Activated T-cell treated with anti-CD3 and anti-CD28 coated beads, Interleukin-2, amount 50 U/mL, for 1 hour (primary cell): ENCODE results near the gene FBXW11.

Experiments used
- DNase-seq: peaks from one replicate; pipeline ENCODE4 v3.0.0-alpha.2; 2020

FBXW11 gene

GRCh38 chr5:172010278-172010677, 3.8 kb upstream of the FBXW11 start:
- no peak for DNase-seq

GRCh38 chr5:172009536-172010270, 3.3 kb upstream of the FBXW11 start:
- no peak for DNase-seq

DNA sequence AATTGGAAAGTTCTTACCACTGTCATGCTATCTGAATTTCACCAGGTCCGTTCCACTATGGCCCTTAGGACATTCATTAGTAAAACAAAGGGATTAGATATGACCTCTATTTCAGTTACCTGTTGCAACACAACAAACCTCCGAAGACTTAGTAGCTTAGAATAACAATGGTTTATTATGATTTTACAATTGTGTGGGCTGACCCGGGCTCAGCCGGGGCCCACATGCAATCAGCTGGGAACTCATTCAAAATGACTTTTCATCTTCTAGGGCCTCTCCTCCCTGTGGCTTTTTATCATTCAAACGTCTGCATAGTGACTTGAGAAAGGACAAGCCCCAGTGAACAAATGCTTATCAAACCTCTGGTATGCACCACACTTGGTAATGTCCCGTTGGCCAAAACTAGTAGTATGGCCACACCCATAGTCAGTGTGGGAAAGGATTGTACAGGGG, 2.3 kb upstream of the FBXW11 start:
- DNase-seq: no peak

DNA sequence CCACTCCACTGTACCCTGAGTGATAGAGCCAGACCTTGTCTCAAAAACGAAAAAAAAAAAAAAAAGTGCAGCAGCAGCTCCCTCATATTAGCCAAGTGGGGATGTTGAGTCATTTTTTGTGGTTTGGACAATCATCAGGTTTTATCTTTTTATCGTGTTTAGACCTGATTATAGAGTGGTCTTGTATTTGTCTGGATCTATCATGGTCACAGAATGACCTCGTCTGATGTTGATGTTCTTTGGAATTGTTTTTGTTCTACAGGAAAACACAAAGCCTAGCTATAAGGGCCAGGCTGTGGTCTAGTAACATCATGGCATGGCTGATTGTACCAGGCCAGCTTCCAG, 1.6 kb upstream of the FBXW11 start:
- no peak for DNase-seq

- no peak for DNase-seq
These were observed 1.0 kb upstream of the FBXW11 start for GRCh38 chr5:172007175-172008110.

- DNase-seq: no peak
These were observed 624 bp downstream of the FBXW11 start for GRCh38 chr5:172005708-172006320.

GRCh38 chr5:172004824-172005237, 1.6 kb downstream of the FBXW11 start:
- no peak for DNase-seq

- no peak for DNase-seq
These were observed 2.7 kb downstream of the FBXW11 start for GRCh38 chr5:172003746-172004145.

- no peak for DNase-seq
These were observed 3.5 kb downstream of the FBXW11 start for GRCh38 chr5:172002840-172003512.

- no peak for DNase-seq
These were observed 4.1 kb downstream of the FBXW11 start for GRCh38 chr5:172002310-172002709.

- DNase-seq: no peak
These were observed 6.6 kb downstream of the FBXW11 start for GRCh38 chr5:171999877-172000276.

DNA sequence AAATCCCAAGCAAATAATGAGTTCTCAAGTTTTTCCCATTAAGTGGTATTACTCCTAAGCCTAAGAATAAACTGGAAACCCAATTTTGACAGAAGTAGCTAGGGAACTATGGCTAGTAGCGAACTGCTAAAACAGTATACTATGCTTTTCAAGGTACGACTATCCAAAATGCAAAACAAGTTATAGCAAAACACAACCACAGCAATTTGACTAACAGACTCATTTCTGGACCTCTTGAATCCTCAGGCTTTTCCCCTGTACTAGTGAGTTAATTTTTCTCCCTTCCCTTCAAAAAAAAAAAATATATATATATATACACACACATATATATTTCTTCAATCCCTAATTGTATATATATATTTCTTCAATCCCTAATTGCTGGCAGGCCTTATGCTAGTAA, 7.3 kb downstream of the FBXW11 start:
- no peak for DNase-seq

DNA sequence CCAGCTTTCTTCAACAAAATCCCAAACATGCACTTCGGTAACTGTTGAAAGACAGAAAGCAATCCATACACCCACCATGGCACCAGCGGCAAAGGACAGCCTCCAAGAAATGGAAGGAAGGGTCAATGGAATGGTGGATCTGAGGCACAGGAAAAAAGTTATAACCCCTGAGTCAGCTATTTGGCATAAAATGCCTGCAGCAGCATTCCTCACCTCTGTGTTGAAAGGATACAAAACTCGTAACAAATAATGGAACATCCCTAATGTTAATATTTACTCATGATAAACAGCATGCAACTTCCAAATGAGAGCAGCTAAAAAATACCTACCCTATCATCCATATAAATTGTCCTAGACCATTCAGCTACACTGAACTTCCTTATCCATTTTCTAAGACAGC, 9.4 kb downstream of the FBXW11 start:
- no peak for DNase-seq

- DNase-seq: no peak
These were observed 13.6 kb downstream of the FBXW11 start for GRCh38 chr5:171992813-171993212.

DNA sequence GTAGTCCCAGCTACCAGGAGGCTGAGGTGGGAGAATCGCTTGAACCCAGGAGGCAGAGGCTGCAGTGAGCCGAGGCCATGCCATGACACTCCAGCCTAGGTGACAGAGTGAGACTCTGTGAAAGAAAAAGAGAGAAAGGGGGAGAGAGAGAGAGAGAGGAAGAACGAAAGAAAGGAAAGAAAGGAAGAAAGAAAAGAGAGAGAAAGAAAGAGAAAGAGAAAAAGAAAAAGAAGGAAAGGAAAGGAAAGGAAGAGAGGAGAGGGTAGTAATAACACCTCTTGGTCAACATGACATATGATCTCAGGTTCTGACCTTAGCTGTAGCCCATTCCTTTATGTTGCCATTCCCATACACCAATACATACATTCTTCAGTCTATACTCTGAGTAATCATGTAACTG, 14.1 kb downstream of the FBXW11 start:
- DNase-seq: no peak

- DNase-seq: no peak
These were observed 15.8 kb downstream of the FBXW11 start for GRCh38 chr5:171990713-171991015.

DNA sequence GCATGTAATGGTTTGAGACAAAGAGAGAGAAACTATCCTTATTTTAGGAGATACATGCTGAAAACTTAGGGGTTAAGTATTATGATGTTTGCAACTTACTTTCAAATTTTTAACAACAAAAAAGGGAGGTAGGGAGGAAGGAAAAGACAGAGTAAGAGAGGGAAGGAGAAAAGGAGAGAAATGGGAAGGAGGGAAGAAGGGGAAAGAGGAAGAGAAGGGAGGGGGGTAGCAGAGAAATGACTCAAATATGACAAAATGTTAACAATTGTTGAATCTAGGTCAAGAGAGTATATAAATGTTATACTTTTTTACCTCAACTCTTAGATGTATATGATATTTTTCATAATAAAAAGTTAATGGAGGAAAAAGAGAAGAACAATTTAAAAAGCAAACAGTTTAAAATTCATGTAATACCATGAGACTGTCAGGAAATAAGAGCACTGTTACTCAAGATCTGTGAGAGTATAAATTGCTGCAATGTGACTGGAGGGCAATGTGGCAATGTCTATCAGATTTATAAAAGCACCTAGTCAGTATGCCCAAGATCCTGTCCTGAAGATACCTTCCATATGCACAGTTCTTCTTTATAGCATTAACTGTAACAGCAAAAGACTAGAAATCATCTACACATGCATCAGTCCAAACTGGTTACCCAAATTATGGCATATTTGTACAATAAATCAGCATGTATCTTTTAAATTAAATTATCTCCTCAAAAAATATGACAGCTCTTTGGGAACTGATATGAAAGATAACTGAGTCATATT, 16.3 kb downstream of the FBXW11 start:
- DNase-seq: no peak

DNA sequence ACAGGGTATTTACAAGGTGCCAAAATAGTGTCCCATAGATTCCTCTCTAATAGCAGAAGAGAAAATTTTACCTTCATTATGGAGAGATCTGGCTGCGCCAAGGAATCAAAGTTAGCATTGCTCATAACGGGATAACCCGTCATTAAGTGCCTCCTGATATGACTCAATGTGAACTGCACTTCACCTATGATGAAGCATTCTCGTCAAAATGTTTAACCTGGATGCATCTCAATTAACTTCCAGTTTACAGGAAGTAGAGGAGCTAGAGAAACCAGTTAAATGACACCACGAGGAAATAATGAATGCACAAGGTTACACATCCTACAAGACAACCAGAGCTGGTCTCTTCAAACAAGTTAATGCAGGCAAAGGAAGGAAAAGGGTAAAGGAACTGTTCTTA, 17.2 kb downstream of the FBXW11 start:
- no peak for DNase-seq

- no peak for DNase-seq
These were observed 19.7 kb downstream of the FBXW11 start for GRCh38 chr5:171986772-171987171.

- no peak for DNase-seq
These were observed 21.6 kb downstream of the FBXW11 start for GRCh38 chr5:171984748-171985419.

- DNase-seq: no peak
These were observed 24.6 kb downstream of the FBXW11 start for GRCh38 chr5:171981847-171982246.

GRCh38 chr5:171980792-171981191, 25.6 kb downstream of the FBXW11 start:
- DNase-seq: no peak
